Colonic mucosa (tissue), 4 donors: ENCODE results near the gene JADE3. TPM values are rescaled to one million over a fixed set of nuclear protein-coding genes. Genes with fewer than 3 reads are reported as not detected.
"Not testable (repeated sequence)": the region's sequence is repeated elsewhere in the genome, so short reads cannot be mapped to it uniquely, and the experiment has no call there.

Experiments
- DNase-seq: peaks from one replicate; pipeline ENCODE4 v3.0.0-alpha.2; 2020
- H3K27ac ChIP-seq: fragments of 200-600 bp; one replicate; pipeline ENCODE4 v1.8.0; 2021
- H3K27me3 ChIP-seq: fragments of 200-600 bp; one replicate; pipeline ENCODE4 v1.8.0; 2021
- H3K36me3 ChIP-seq: fragments of 200-600 bp; one replicate; pipeline ENCODE4 v1.8.0; 2021
- H3K4me1 ChIP-seq: fragments of 200-600 bp; one replicate; pipeline ENCODE4 v1.8.0; 2021; ENCODE audit warnings: mild to moderate bottlenecking
- H3K4me3 ChIP-seq: fragments of 200-600 bp; one replicate; pipeline ENCODE4 v1.8.0; 2021
- H3K9ac ChIP-seq, 2 donors: one replicate each; pipeline ENCODE4 v1.7.0; 2013; ENCODE audit warnings: control low read depth in 2 of 2, low read depth in 2 of 2, low read length in 2 of 2
- H3K9me3 ChIP-seq: fragments of 200-600 bp; one replicate; pipeline ENCODE4 v1.8.0; 2021
- intact Hi-C: fragments of 100-400 bp; cut with DNase I; formaldehyde crosslinking; loops from one replicate; pipeline ENCODE4 v1.14.1; 2022
- total RNA-seq, 2 donors: library from RNA; stranded (reverse); fragmentation: NEBNext Ultra II Directional in 1 of 2; extraction: Animal tissue kit (Norgen Biotek cat#: 25700) in 1 of 2; gene quantifications; one replicate each; pipeline ENCODE4 v1.2.1, GENCODE V29; 2021
- TF ChIP-seq, protein P1 (sequence below): fragments of 200-600 bp; IDR thresholded peaks from one replicate; pipeline ENCODE4 v1.8.0; 2022; ENCODE audit warnings: antibody characterized with exemption, mild to moderate bottlenecking
- donor health status: healthy.
- donor health status: DM: no; HTN: no; CAD: no.
- donor health status: DM: no; HTN: no; CAD: no.

Gene JADE3
- total RNA-seq, 2 donors from 2014 or later, result 7.7 to 8.0 TPM

- intact Hi-C loops, result no loop called here
- no peaks in the 10 kb centered on the region for H3K4me1 ChIP-seq
- TF ChIP-seq, protein P1, sequence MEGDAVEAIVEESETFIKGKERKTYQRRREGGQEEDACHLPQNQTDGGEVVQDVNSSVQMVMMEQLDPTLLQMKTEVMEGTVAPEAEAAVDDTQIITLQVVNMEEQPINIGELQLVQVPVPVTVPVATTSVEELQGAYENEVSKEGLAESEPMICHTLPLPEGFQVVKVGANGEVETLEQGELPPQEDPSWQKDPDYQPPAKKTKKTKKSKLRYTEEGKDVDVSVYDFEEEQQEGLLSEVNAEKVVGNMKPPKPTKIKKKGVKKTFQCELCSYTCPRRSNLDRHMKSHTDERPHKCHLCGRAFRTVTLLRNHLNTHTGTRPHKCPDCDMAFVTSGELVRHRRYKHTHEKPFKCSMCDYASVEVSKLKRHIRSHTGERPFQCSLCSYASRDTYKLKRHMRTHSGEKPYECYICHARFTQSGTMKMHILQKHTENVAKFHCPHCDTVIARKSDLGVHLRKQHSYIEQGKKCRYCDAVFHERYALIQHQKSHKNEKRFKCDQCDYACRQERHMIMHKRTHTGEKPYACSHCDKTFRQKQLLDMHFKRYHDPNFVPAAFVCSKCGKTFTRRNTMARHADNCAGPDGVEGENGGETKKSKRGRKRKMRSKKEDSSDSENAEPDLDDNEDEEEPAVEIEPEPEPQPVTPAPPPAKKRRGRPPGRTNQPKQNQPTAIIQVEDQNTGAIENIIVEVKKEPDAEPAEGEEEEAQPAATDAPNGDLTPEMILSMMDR, result no peak
- no peaks in the 10 kb centered on the region for H3K9me3 ChIP-seq
- H3K4me3 ChIP-seq, result no peak overlapping the region
- no peaks in the 10 kb centered on the region for H3K36me3 ChIP-seq
- H3K9ac ChIP-seq, result no peak overlapping the region
- DNase-seq, result no peak
- no peak overlapping the region for H3K27ac ChIP-seq
- H3K27me3 ChIP-seq, result no peaks in the 10 kb centered on the region
Observed at GRCh38 chrX:46961097-46961496, 48.9 kb downstream of the JADE3 start.

DNA sequence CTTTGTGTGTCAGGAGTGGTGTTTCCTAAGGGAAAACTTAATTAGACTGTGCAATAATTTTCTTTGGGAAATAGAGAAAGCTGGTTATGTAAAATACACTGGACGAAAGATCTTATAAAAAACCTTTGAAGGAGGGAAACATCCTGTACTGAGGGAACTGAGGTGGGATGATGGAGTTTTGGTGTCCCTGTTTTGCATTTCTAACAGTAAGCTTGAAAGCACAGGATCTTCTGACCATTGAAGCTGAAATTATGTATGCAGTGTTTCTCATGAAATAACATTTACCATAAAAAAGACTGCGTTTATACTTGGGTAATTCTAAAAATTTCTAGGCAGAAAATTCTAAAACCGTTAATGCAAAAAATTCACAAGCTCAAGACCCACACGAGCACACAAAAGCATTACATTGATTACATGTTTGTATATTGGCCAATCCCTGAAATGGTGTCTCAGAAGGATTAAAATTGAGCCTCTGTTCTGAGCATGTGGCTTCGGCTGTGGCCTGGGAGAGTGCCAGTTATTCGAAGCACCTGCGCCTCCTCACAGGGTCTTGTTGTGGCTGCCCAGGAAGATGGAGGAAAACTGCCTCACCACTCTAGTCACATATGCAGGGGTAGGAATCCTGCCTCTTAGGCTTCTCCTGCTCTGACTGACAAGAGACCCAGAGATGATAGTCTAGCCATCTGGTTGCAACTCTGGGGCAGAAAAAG is 49.5 kb downstream of the JADE3 start:
- intact Hi-C loops, result no loop called here
- Histone ChIP-seq H3K27me3 (no peaks in the 10 kb centered on the region), H3K36me3 (no peaks in the 10 kb centered on the region), H3K27ac (no peak overlapping the region), H3K4me3 (no peak overlapping the region), H3K9me3 (no peaks in the 10 kb centered on the region), H3K4me1 (no peaks in the 10 kb centered on the region), H3K9ac (no peak overlapping the region)
- TF ChIP-seq, protein P1, result no peak
- no peak for DNase-seq

GRCh38 chrX:46965125-46965758 is 53.0 kb downstream of the JADE3 start:
- Histone ChIP-seq H3K27ac (no peak overlapping the region), H3K9me3 (no peaks in the 10 kb centered on the region), H3K27me3 (no peaks in the 10 kb centered on the region), H3K4me3 (no peak overlapping the region), H3K36me3 (no peaks in the 10 kb centered on the region), H3K4me1 (no peaks in the 10 kb centered on the region), H3K9ac (no peak overlapping the region)
- intact Hi-C loops, result no loop called here
- TF ChIP-seq, protein P1, result no peak
- DNase-seq, result no peak

DNA sequence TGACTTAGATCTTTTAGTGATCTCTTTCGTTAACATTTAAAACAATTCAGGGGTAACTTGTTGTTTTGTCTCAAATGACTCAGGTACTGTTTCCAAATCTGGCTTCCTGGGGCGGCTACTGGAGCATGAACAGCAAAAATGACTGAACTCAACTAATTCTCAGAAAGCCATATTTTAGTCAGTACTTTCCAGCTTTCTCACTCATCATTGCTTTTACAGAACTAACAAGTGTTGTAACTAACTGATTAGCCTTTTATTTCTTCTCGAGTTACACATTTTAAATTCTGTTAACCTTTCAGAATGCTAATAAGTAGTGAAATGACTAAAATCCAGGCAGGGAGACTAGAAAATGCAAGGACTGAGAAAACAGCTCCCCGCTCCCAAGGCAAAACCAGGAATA is 55.3 kb downstream of the JADE3 start:
- H3K4me1 ChIP-seq, result no peaks in the 10 kb centered on the region
- no peaks in the 10 kb centered on the region for H3K9me3 ChIP-seq
- no peak overlapping the region for H3K9ac ChIP-seq
- H3K4me3 ChIP-seq, result no peak overlapping the region
- DNase-seq, result no peak
- no peaks in the 10 kb centered on the region for H3K27me3 ChIP-seq
- intact Hi-C loops, result no loop called here
- H3K27ac ChIP-seq, result no peak overlapping the region
- TF ChIP-seq, protein P1, result no peak
- no peaks in the 10 kb centered on the region for H3K36me3 ChIP-seq

- H3K9me3 ChIP-seq, H3K4me1 ChIP-seq, H3K27me3 ChIP-seq, H3K36me3 ChIP-seq, H3K27ac ChIP-seq, DNase-seq, H3K4me3 ChIP-seq, intact Hi-C loops, H3K9ac ChIP-seq: not testable (repeated sequence)
Observed at GRCh38 chrX:46977046-46977445, 64.8 kb downstream of the JADE3 start.
